ENCODE data around the gene MFN1.

Gene MFN1

GRCh38 chr3:179363332-179363731, 15.8 kb downstream of the MFN1 start:
- no peak for TF ChIP-seq CTCF (IDR thresholded peaks at IDR 0.05; ENCODE audit: insufficient read depth, low read length, poor library complexity, severe bottlenecking)
- Histone ChIP-seq H3K27me3 (replicated peaks; ENCODE audit: control insufficient read depth, insufficient read depth, low read length) (no peaks in the 10 kb centered on the region), H3K36me3 (ENCODE audit: control insufficient read depth, insufficient read depth, low read length) (peaks cover 13% of the 10 kb centered on the region), H3K4me3 (replicated peaks; ENCODE audit: low read depth, low read length) (no peak overlapping the region)
- DNase-seq (ENCODE audit: extremely low read depth, insufficient read length), result no peak

- H3K27me3 ChIP-seq (replicated peaks; ENCODE audit: control insufficient read depth, insufficient read depth, low read length), result no peaks in the 10 kb centered on the region
These were observed 22.1 kb downstream of the MFN1 start for GRCh38 chr3:179369621-179370020.

GRCh38 chr3:179373938-179374337, 26.4 kb downstream of the MFN1 start:
- no peak for DNase-seq (ENCODE audit: extremely low read depth, insufficient read length)
- Histone ChIP-seq H3K4me3 (replicated peaks; ENCODE audit: low read depth, low read length) (no peak overlapping the region), H3K27me3 (replicated peaks; ENCODE audit: control insufficient read depth, insufficient read depth, low read length) (no peaks in the 10 kb centered on the region), H3K36me3 (ENCODE audit: control insufficient read depth, insufficient read depth, low read length) (peaks cover 2% of the 10 kb centered on the region; the same call in 1 of the 2 replicates)
- no peak for TF ChIP-seq CTCF (IDR thresholded peaks at IDR 0.05; ENCODE audit: insufficient read depth, low read length, poor library complexity, severe bottlenecking)

More at GRCh38 chr3:179369621-179370020, 22.1 kb downstream of the MFN1 start:
- Histone ChIP-seq H3K36me3 (ENCODE audit: control insufficient read depth, insufficient read depth, low read length) (peaks cover 6% of the 10 kb centered on the region), H3K4me3 (replicated peaks; ENCODE audit: low read depth, low read length) (no peak overlapping the region)
- DNase-seq (ENCODE audit: extremely low read depth, insufficient read length), result no peak
- no peak for TF ChIP-seq CTCF (IDR thresholded peaks at IDR 0.05; ENCODE audit: insufficient read depth, low read length, poor library complexity, severe bottlenecking)

GRCh38 chr3:179375091-179375999, 27.8 kb downstream of the MFN1 start:
- no peaks in the 10 kb centered on the region for H3K27me3 ChIP-seq (replicated peaks; ENCODE audit: control insufficient read depth, insufficient read depth, low read length)
- no peak for TF ChIP-seq CTCF (IDR thresholded peaks at IDR 0.05; ENCODE audit: insufficient read depth, low read length, poor library complexity, severe bottlenecking)
- peaks cover 3% of the 10 kb centered on the region for H3K36me3 ChIP-seq (ENCODE audit: control insufficient read depth, insufficient read depth, low read length)
- H3K4me3 ChIP-seq (replicated peaks; ENCODE audit: low read depth, low read length), result no peak overlapping the region
- no peak for DNase-seq (ENCODE audit: extremely low read depth, insufficient read length)

- DNase-seq (ENCODE audit: extremely low read depth, insufficient read length), result no peak
- no peak overlapping the region for H3K4me3 ChIP-seq (replicated peaks; ENCODE audit: low read depth, low read length)
- peaks cover 4% of the 10 kb centered on the region for H3K36me3 ChIP-seq (ENCODE audit: control insufficient read depth, insufficient read depth, low read length)
- no peak for TF ChIP-seq CTCF (IDR thresholded peaks at IDR 0.05; ENCODE audit: insufficient read depth, low read length, poor library complexity, severe bottlenecking)
- no peaks in the 10 kb centered on the region for H3K27me3 ChIP-seq (replicated peaks; ENCODE audit: control insufficient read depth, insufficient read depth, low read length)
These were observed 29.0 kb downstream of the MFN1 start for GRCh38 chr3:179376474-179376873.
